ENCODE measurements around the gene SLX4IP.

SLX4IP gene

DNA sequence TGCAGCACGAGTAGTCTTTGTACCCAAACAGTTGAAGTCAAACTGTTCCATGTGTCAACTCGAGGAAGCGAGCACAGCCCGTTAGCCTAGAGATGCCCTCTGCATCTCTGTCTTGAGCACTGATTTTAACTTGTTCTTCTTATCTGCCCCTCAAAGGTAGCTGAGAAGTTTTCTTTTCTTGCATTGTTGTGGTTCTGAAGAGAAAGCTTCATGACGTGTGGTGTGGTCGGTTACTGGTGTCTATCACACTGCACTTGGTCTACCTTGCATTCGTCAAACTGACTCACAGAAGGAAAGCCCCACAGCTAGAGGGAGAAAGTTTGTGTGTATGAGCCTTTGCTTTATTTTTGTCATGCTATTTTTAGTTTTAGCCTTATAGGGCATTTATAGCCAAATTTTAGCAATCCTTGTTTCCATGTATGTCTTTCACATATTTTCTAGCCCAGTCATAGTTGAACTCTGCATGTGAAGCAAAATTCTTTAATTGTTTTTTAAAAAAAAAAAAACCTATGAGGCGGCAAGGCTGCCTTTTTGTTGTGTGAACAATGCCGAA is 123.6 kb downstream of the SLX4IP start:
- no peak overlapping the region for H3K4me3 ChIP-seq (ENCODE audit: low read depth, low read length)
- DNase-seq (ENCODE audit: low read depth): peak; percentile 86

DNA sequence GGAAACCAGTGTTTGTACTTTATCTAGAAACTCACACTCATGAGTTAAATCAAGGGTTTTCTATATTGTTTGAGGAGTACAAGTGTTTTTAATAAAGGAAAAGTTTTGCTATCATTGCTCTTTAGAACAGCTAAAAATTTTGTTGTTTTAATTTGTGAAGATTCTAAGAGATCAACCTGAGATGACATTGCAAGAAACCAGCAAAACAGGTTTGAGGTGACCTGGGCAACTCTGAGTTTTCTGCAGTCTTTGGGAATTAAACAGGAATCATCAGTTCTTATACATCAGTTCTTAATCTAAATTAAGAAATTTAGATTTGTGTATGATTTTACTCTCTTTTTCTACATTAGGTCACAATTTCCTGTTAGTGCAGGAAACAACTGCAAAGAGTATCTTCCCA is 124.2 kb downstream of the SLX4IP start:
- H3K4me3 ChIP-seq (ENCODE audit: low read depth, low read length): no peak overlapping the region
- no peak for DNase-seq (ENCODE audit: low read depth)

DNA sequence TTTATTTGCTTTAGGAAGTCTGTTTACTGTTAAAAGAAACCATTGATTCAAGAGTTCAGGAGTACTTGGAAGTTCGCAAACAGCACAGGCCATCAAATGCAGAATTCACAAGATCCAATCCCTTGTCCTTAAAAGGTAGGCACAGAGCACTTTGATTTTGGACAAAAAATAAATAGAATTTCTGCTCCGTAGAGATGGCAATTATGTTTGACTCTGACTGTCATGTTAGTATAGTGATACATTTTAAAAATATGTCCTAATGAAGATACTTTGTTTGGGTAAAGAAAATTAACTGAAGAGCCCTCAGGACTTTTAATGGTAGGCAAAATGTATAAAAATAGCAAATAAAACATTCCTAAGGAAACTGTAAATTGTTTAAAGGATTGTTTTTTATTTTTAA is 125.6 kb downstream of the SLX4IP start:
- no peak for DNase-seq (ENCODE audit: low read depth)
- no peak overlapping the region for H3K4me3 ChIP-seq (ENCODE audit: low read depth, low read length)

DNA sequence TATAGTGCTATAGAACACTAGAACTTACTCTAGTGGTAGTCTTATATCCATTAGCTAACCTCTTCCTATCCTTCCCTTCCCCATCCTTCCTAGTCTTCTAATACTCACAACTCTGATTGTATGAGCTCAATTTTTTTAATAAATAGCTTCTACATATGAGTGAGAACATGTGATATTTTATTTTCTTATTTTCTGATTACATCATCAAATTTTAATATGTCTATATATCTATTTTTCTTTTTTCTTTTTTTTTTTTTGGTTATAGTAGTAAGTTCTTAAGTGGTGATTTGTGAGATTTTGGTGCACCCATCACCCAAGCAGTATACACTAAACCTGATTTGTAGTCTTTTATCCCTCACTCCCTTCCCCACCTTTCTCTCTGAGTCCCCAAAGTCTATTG is 126.2 kb downstream of the SLX4IP start:
- H3K4me3 ChIP-seq (ENCODE audit: low read depth, low read length): no peak overlapping the region
- DNase-seq (ENCODE audit: low read depth): no peak

DNA sequence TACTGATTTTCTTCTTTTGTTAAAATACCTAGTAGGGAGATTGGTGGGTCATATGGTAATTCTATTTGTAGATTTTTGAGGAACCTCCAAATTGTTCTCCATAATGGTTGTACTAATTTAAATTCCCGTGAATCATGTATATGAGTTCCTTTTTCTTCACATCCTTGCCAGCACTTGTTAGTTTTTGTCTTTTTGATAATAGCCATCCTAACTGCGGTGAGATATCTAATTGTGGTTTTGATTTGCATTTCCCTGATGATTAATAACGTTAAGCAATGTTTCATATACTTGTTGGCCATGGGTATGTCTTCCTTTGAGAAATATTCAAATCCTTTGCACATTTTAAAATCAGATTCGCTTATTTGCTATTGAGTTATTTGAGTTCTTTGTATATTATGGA is 127.8 kb downstream of the SLX4IP start:
- no peak for DNase-seq (ENCODE audit: low read depth)
- no peak overlapping the region for H3K4me3 ChIP-seq (ENCODE audit: low read depth, low read length)

DNA sequence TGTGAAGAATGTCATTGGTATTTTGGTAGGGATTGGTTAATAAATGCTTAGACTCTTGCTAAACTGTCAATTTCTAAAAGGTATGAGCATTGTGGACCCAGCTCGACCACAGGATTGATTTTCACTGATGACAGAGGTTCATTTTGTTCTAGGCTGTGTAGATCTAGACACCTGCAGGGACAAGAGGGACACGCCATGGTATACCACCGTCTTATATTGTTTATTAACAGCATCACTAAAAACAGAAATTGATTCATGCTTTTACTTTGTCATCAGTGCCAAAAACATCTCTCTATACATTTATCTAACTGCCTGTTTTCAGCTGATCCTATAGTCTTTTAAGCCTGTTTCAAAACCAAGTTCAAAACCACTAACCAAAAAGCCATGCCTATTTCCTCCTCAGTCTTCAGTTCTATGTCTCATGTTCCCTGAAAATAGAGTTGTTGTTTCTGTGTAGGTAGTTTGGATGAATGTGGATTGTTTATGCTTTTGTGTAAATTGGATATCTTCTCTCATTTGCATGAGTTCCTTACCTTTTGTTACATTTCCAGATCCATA is 128.9 kb downstream of the SLX4IP start:
- DNase-seq (ENCODE audit: low read depth): no peak
- H3K4me3 ChIP-seq (ENCODE audit: low read depth, low read length): no peak overlapping the region

DNA sequence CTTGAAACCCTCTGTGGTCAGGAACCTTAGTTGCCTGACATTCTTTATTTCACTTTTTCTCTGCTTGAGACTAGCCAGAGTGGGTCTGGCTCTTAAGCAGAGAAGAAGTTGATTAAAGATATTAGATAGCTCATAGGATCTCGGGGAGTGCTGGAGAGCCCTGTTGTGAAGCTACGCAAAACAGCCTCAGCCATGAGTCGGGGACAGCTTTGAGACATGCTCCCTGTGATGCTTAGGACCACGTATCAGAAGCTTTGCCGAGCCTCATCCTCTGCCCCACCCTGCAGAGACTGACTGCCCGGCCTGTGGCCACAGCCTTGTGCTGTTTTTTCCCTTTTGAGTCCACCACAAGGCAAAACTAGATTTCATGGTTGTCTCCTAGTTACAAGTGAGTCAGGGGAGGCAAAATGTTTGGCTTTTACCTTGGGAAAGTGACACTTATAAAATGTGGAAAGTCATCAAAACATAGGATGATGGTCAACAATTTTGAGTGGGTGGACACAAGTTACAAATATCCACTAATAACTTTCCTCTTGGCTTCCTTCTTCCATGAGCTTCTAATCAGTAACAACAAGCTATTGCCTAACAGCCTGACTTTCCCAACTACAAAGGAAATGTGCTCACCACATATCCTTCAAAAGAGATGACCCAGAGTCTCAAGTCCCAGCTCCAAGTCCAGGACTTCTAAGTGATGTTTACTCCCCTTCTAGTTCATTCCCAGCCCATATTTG is 130.3 kb downstream of the SLX4IP start:
- DNase-seq (ENCODE audit: low read depth): peak; percentile 55

DNA sequence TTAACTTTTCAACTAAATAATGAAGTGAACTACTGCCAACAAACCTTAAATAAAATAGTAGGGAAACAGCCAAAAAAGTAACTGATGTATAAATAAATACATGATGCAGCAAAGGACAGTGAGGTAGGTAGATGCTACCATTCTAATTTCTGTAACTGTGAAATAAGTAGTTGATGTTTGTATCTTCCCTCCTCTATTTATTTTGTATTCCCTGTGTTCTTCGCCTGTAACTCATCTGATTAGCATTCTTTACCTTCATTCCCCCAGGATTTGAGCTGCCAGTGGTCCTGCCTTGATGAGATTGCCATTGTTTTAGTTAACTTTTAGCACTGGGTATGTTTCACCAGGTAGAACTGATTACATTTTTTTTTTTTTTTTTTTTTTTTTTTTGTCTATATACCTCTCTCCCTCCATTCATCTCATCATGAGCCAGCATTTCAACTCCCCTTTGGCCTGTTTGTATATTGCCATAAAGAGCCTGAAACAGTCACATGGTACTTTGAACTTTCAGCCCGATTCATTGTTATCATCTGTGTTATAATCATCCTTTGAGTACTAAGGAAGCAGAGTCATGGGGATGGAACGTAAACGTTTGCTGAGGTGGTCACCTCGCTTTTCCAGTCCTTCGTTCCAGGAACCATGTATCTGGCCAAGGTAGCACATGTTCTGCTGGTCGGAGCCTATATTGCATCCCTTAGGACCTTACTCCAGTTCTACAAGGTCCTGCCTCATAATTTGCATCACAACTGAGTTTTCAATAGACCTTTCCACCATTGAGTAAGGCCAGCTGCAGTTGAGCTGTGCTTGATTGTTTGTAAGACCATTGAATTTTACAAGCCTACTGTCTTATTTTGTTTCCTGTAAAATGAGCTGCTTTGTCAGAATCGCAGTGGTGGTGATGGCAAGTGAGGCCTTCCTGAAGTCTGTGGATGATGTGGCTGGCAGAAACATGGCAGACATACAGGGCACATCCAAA is 131.1 kb downstream of the SLX4IP start:
- H3K4me3 ChIP-seq (ENCODE audit: low read depth, low read length): no peak overlapping the region
- DNase-seq (ENCODE audit: low read depth): no peak

More for the DNA sequence above, 130.3 kb downstream of the SLX4IP start:
- H3K4me3 ChIP-seq (ENCODE audit: low read depth, low read length): no peak overlapping the region

DNA sequence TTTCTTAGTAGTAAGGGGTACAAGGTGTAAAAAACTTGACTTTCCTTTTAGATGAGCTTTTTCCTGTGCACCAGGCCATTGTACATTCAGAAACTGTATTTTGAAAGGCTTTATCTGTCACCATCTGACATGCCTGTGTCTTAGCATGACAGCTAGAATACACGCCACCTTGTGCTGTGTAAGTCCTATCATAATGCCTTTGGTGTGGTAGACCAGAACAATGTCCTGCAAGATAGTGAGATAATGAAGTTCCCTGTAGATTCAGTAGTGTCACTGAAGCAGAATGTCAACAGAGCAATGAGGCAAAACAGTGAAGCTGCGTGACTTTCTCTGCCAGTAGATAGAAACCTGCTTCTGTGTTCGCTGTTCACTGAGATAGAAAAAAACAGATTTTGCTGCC is 132.9 kb downstream of the SLX4IP start:
- DNase-seq (ENCODE audit: low read depth): no peak
- no peak overlapping the region for H3K4me3 ChIP-seq (ENCODE audit: low read depth, low read length)

DNA sequence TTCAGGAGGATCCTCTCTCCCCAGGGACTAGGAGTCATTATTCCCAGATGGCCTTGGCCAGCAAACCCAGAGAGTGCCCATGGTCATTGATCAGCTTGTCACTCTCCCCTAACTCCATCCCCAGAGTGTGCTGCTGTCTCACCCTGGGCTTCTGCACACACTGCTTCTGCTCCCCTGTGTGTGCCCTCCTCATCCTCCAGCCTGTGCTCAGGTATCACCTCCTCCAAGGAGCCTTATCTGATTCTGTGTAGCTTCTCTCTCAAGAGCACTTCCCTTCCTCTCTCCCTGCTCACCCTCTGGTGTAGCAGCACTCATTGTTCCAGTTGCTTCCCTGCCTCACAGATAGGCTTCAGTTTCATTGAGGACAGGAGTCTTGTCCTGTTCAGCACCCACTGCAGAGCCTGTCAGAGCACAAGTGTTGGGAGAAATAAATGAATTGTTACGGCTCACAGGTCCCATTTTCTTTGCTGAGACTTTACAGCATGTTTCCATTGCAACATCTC is 136.3 kb downstream of the SLX4IP start:
- H3K4me3 ChIP-seq (ENCODE audit: low read depth, low read length): no peak overlapping the region
- no peak for DNase-seq (ENCODE audit: low read depth)

DNA sequence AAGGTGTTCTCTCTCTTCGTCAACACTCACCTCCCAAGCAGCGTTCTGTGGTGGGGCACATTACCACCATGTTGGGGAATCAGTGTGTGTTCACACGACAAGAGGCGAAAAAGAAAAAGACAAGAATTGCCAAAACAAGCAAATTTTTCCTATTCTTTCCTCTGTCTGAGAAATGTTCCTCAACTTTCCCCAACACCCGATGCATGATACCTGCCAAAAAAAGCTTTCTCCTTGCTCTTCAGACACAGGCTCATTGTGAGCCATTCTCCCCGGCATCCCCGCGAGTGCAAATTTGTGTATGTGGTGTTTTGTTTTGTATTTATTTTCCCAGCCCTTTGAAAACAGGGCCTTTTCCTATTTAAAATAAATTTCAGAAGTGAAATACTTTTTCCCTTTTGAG is 137.7 kb downstream of the SLX4IP start:
- no peak for DNase-seq (ENCODE audit: low read depth)
- H3K4me3 ChIP-seq (ENCODE audit: low read depth, low read length): no peak overlapping the region

DNA sequence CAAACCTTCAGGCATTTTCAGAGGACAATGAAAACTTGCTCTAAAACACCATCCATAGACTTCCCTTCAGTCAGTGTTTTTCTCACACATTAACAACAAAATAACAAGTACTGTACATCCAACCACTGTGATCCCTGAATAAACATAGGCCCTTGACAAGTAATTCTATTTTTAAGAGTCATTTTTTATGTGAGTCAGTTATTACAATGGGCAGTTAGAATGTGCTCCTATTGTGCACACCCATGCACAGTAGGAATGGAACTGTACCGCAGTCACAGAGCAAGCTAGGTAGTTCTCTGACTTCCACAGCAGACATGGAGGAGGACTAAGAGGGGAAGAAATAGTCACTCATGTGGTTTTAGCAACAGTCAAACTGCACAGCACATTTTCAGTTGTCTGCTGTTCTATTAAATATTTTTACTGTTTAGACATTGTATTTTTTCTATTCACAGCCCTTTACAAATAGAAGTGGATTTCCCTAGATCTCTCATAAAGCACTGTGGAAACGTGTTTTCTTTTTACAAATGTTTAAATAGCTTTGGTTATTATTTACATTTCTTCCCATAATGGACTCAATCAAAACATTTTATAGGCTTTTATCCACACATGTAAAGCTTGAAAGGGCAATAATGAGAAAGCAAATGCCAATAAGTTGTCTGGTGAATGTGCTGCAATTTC is 138.3 kb downstream of the SLX4IP start:
- DNase-seq (ENCODE audit: low read depth): no peak
- H3K4me3 ChIP-seq (ENCODE audit: low read depth, low read length): no peak overlapping the region

DNA sequence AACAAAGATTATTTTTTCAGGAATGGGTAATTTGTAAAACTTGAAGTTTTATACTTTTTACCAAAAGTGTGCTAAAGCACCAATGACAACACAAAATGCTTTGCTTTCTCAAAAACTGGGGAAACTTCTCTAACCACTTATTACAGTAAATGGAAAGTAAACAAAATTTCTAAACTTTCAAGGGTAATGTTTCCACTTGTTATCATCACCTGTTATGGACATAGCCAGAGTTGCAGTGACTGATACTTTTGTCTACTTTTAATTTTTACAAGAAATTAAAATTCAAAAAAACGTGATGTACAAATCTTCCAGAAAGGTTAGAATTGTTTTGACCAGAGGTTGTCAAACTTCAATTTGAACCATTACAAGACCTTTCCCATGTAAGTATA is 138.8 kb downstream of the SLX4IP start:
- DNase-seq (ENCODE audit: low read depth): no peak
- H3K4me3 ChIP-seq (ENCODE audit: low read depth, low read length): no peak overlapping the region

DNA sequence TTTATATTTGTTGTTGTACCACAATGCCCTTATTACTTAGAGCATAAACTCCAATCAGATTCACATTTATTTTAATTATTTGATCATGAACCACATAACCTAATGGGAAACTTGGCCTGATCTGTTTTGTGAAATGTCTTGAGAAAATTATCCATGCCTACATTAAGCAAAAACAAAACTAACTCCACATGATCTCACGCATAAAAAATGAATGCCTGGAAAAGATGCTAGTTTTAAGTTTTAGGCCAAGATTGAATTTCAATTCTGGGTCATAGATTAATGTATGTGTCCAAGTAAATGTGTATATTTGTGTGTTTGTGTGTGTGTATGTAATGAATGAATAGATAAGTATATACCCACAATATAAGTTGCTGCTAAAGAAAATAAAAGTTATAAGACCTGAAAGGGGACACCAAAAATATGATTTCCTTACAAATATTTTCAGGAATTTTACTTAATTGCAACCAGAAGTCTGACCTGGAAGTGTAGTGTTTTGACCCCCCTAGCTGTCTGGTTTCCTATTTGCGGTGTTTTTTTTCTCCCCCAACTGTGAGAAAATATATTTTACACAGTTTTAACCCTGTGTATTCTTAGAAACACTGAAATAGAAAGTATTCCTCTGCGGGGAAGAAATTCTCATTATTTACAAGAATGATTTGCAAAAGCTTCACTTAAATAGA is 141.4 kb downstream of the SLX4IP start:
- DNase-seq (ENCODE audit: low read depth): no peak
- no peak overlapping the region for H3K4me3 ChIP-seq (ENCODE audit: low read depth, low read length)

DNA sequence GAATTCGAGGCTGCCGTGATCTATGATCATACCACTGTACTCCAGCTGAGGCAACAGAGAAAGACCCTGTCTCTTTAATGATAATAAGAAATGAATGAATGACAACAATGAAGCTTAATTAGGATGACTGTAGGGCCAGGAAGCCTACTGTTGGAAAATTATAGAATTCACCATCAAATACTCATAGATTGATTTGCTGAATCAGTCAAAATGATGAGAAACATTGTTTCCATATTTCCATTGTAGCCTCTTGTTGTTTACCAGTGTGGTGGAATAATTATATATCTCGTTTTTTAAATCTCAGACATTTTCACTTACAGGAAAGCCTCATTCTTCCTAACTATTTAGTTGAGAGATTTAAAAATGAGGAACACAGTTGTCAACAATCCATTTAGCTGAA is 142.5 kb downstream of the SLX4IP start:
- H3K4me3 ChIP-seq (ENCODE audit: low read depth, low read length): no peak overlapping the region
- DNase-seq (ENCODE audit: low read depth): no peak

DNA sequence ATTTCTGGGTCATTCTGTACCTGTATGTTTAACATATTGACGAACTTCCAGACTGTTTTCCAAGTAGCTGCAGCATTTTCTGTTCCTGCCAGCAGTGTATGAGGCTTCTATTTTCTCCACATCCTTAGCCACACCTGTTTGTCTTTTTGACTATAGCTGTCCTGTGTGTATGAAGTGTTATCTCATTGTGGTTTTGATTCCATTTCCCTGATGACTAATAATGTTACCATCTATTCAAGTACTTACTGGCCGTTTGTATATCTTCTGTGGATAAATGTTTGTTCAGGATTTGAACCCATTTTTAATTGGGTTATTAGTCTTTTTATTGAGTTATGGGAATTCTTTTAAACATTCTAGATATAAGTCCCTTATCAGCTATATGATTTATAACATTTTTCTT is 143.5 kb downstream of the SLX4IP start:
- no peak overlapping the region for H3K4me3 ChIP-seq (ENCODE audit: low read depth, low read length)
- DNase-seq (ENCODE audit: low read depth): peak; percentile 42

DNA sequence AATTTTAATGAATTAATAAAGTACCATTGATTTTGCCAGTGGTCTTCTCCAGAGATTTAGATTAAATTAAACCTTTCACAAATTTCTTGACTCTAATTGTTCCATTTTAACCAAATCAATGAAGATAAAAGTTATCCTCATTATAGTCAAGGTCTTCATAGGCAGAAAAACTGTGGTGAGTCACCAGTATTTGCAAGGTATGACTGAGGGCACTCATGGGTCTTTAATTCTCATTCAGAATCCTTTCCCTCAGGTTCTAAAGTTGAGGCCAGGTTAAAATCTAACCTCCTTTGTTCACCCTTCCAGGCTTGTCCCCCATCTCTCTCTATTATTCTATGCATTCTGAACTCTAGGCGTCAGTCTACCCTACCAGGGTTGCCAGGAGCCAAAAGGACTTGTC is 144.8 kb downstream of the SLX4IP start:
- DNase-seq (ENCODE audit: low read depth): no peak
- H3K4me3 ChIP-seq (ENCODE audit: low read depth, low read length): no peak overlapping the region

DNA sequence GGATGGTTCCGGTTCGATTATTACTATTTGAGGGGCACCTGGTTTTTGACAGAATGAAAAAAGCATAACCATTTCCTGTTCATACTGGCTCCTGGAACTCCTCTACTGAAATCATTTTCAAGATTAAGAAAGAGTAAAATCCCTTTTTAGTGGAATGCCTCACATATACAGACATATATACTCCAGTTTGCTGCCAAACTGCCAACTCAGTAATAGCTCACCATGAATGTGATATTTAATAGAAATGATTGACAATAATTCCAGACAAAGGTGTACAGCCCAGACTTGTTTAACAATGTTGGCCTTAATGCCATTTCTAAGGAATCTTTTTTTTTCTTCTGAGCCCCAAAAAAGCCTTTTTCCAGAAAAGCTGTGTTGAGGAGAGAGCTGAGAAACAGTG is 145.6 kb downstream of the SLX4IP start:
- no peak for DNase-seq (ENCODE audit: low read depth)
- H3K4me3 ChIP-seq (ENCODE audit: low read depth, low read length): no peak overlapping the region

DNA sequence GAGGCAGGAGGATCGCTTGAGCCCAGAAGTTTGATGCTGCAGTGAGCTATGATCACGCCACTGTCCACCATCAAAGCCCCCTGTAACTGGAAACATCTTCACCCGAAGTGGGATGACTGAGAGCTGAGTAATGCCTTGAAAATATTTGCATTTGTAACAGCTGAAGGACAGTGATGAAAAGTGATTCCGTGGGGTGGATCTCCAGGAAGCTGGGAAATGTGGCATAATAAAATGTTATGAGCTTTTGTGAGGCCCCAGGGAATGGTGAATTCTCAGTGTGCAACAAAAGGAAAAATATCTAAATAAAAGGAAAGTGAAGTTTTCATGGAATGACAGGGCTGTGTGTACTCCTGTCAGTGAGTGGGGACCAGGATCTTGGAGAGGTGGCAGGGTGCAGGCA is 146.7 kb downstream of the SLX4IP start:
- peak; percentile 78 for DNase-seq (ENCODE audit: low read depth)
- no peak overlapping the region for H3K4me3 ChIP-seq (ENCODE audit: low read depth, low read length)

Measured in skeletal muscle cell (primary cell).